ENCODE results near the gene IL17RD. TPM values are rescaled to one million over a fixed set of nuclear protein-coding genes. Genes with fewer than 3 reads are reported as not detected.

Gene IL17RD
- total RNA-seq, 1 donor from 2014 or later = 0.09 TPM

- Mint-ChIP-seq H3K27me3 (ENCODE audit: low read depth) (peaks cover 57% of the 10 kb centered on the region), H3K4me3 (ENCODE audit: low read depth) (no peak overlapping the region), H3K9me3 (no peaks in the 10 kb centered on the region), H3K4me1 (ENCODE audit: low read depth) (peaks cover 9% of the 10 kb centered on the region), H3K27ac (no peak overlapping the region), H3K36me3 (ENCODE audit: low read depth) (no peaks in the 10 kb centered on the region)
- DNase-seq (ENCODE audit: low spot score) = no peak
- intact Hi-C loops (cut with micrococcal nuclease) = loop anchor here (5.0 kb wide), 1 partner anchor 59 kb away; the partner anchor contains the start of gene APPL1
Measured at GRCh38 chr3:57168151-57168550, 3.0 kb upstream of the IL17RD start.

- H3K27ac Mint-ChIP-seq = no peak overlapping the region
- peaks cover 10% of the 10 kb centered on the region for H3K4me1 Mint-ChIP-seq (ENCODE audit: low read depth)
- intact Hi-C loops (cut with micrococcal nuclease) = loop anchor here (5.0 kb wide), 1 partner anchor 61 kb away; the partner anchor contains the start of gene APPL1
- H3K27me3 Mint-ChIP-seq (ENCODE audit: low read depth) = peaks cover 66% of the 10 kb centered on the region
- no peak for DNase-seq (ENCODE audit: low spot score)
- H3K9me3 Mint-ChIP-seq = no peaks in the 10 kb centered on the region
- peak overlapping the region; percentile 49 for H3K4me3 Mint-ChIP-seq (ENCODE audit: low read depth)
- H3K36me3 Mint-ChIP-seq (ENCODE audit: low read depth) = no peaks in the 10 kb centered on the region
Measured at GRCh38 chr3:57166660-57167059, 1.5 kb upstream of the IL17RD start.

- no peaks in the 10 kb centered on the region for H3K36me3 Mint-ChIP-seq (ENCODE audit: low read depth)
- no peak for DNase-seq (ENCODE audit: low spot score)
- peak overlapping the region; percentile 49 for H3K4me3 Mint-ChIP-seq (ENCODE audit: low read depth)
- intact Hi-C loops (cut with micrococcal nuclease) = loop anchor here (5.0 kb wide), 1 partner anchor 62 kb away; the partner anchor contains the start of gene APPL1
- H3K9me3 Mint-ChIP-seq = no peaks in the 10 kb centered on the region
- H3K27me3 Mint-ChIP-seq (ENCODE audit: low read depth) = peaks cover 71% of the 10 kb centered on the region
- no peak overlapping the region for H3K27ac Mint-ChIP-seq
- H3K4me1 Mint-ChIP-seq (ENCODE audit: low read depth) = peaks cover 10% of the 10 kb centered on the region
Measured at GRCh38 chr3:57165641-57166040, 488 bp upstream of the IL17RD start.

- H3K4me3 Mint-ChIP-seq (ENCODE audit: low read depth) = peak overlapping the region; percentile 81
- no peaks in the 10 kb centered on the region for H3K9me3 Mint-ChIP-seq
- H3K27ac Mint-ChIP-seq = no peak overlapping the region
- H3K36me3 Mint-ChIP-seq (ENCODE audit: low read depth) = no peaks in the 10 kb centered on the region
- peaks cover 11% of the 10 kb centered on the region for H3K4me1 Mint-ChIP-seq (ENCODE audit: low read depth)
- H3K27me3 Mint-ChIP-seq (ENCODE audit: low read depth) = peaks cover 75% of the 10 kb centered on the region
- intact Hi-C loops (cut with micrococcal nuclease) = no loop called here
- no peak for DNase-seq (ENCODE audit: low spot score)
Measured at GRCh38 chr3:57164217-57164656, 916 bp downstream of the IL17RD start.

GRCh38 chr3:57163751-57164150 lies 1.4 kb downstream of the IL17RD start:
- Mint-ChIP-seq H3K4me1 (ENCODE audit: low read depth) (peaks cover 16% of the 10 kb centered on the region), H3K4me3 (ENCODE audit: low read depth) (peak overlapping the region; percentile 81), H3K27me3 (ENCODE audit: low read depth) (peaks cover 76% of the 10 kb centered on the region), H3K9me3 (no peaks in the 10 kb centered on the region), H3K27ac (no peak overlapping the region), H3K36me3 (ENCODE audit: low read depth) (no peaks in the 10 kb centered on the region)
- DNase-seq (ENCODE audit: low spot score) = no peak
- intact Hi-C loops (cut with micrococcal nuclease) = no loop called here

GRCh38 chr3:57161915-57162314 lies 3.2 kb downstream of the IL17RD start:
- Mint-ChIP-seq H3K4me3 (ENCODE audit: low read depth) (no peak overlapping the region), H3K27ac (no peak overlapping the region), H3K27me3 (ENCODE audit: low read depth) (peaks cover 70% of the 10 kb centered on the region), H3K9me3 (no peaks in the 10 kb centered on the region), H3K36me3 (ENCODE audit: low read depth) (no peaks in the 10 kb centered on the region), H3K4me1 (ENCODE audit: low read depth) (peaks cover 16% of the 10 kb centered on the region)
- no peak for DNase-seq (ENCODE audit: low spot score)
- intact Hi-C loops (cut with micrococcal nuclease) = no loop called here

GRCh38 chr3:57160765-57161538 lies 4.2 kb downstream of the IL17RD start:
- Mint-ChIP-seq H3K4me1 (ENCODE audit: low read depth) (peaks cover 16% of the 10 kb centered on the region), H3K36me3 (ENCODE audit: low read depth) (no peaks in the 10 kb centered on the region), H3K27ac (no peak overlapping the region), H3K27me3 (ENCODE audit: low read depth) (peaks cover 69% of the 10 kb centered on the region), H3K9me3 (no peaks in the 10 kb centered on the region), H3K4me3 (ENCODE audit: low read depth) (no peak overlapping the region)
- intact Hi-C loops (cut with micrococcal nuclease) = no loop called here
- DNase-seq (ENCODE audit: low spot score) = no peak

GRCh38 chr3:57160076-57160764 lies 4.9 kb downstream of the IL17RD start:
- DNase-seq (ENCODE audit: low spot score) = no peak
- Mint-ChIP-seq H3K9me3 (no peaks in the 10 kb centered on the region), H3K27ac (no peak overlapping the region), H3K27me3 (ENCODE audit: low read depth) (peaks cover 66% of the 10 kb centered on the region), H3K36me3 (ENCODE audit: low read depth) (no peaks in the 10 kb centered on the region), H3K4me3 (ENCODE audit: low read depth) (no peak overlapping the region), H3K4me1 (ENCODE audit: low read depth) (peaks cover 16% of the 10 kb centered on the region)
- intact Hi-C loops (cut with micrococcal nuclease) = no loop called here

- no peak for DNase-seq (ENCODE audit: low spot score)
- no peak overlapping the region for H3K27ac Mint-ChIP-seq
- H3K36me3 Mint-ChIP-seq (ENCODE audit: low read depth) = no peaks in the 10 kb centered on the region
- H3K9me3 Mint-ChIP-seq = no peaks in the 10 kb centered on the region
- intact Hi-C loops (cut with micrococcal nuclease) = no loop called here
- H3K27me3 Mint-ChIP-seq (ENCODE audit: low read depth) = peaks cover 66% of the 10 kb centered on the region
- H3K4me1 Mint-ChIP-seq (ENCODE audit: low read depth) = peaks cover 12% of the 10 kb centered on the region
- H3K4me3 Mint-ChIP-seq (ENCODE audit: low read depth) = no peak overlapping the region
Measured at GRCh38 chr3:57158813-57159738, 6.1 kb downstream of the IL17RD start.

- Mint-ChIP-seq H3K27ac (no peak overlapping the region), H3K27me3 (ENCODE audit: low read depth) (peaks cover 61% of the 10 kb centered on the region), H3K36me3 (ENCODE audit: low read depth) (no peaks in the 10 kb centered on the region), H3K4me3 (ENCODE audit: low read depth) (no peak overlapping the region), H3K4me1 (ENCODE audit: low read depth) (peaks cover 9% of the 10 kb centered on the region), H3K9me3 (no peaks in the 10 kb centered on the region)
- DNase-seq (ENCODE audit: low spot score) = no peak
- intact Hi-C loops (cut with micrococcal nuclease) = no loop called here
Measured at GRCh38 chr3:57158325-57158724, 6.8 kb downstream of the IL17RD start.

- Mint-ChIP-seq H3K27ac (no peak overlapping the region), H3K27me3 (ENCODE audit: low read depth) (peaks cover 55% of the 10 kb centered on the region), H3K9me3 (no peaks in the 10 kb centered on the region), H3K4me1 (ENCODE audit: low read depth) (peaks cover 8% of the 10 kb centered on the region), H3K36me3 (ENCODE audit: low read depth) (no peaks in the 10 kb centered on the region), H3K4me3 (ENCODE audit: low read depth) (no peak overlapping the region)
- DNase-seq (ENCODE audit: low spot score) = no peak
- intact Hi-C loops (cut with micrococcal nuclease) = no loop called here
Measured at GRCh38 chr3:57157545-57157944, 7.6 kb downstream of the IL17RD start.

GRCh38 chr3:57155310-57155643 lies 9.9 kb downstream of the IL17RD start:
- Mint-ChIP-seq H3K36me3 (ENCODE audit: low read depth) (no peaks in the 10 kb centered on the region), H3K9me3 (no peaks in the 10 kb centered on the region), H3K27ac (no peak overlapping the region), H3K4me1 (ENCODE audit: low read depth) (peaks cover 8% of the 10 kb centered on the region), H3K27me3 (ENCODE audit: low read depth) (peaks cover 49% of the 10 kb centered on the region), H3K4me3 (ENCODE audit: low read depth) (no peak overlapping the region)
- intact Hi-C loops (cut with micrococcal nuclease) = no loop called here
- DNase-seq (ENCODE audit: low spot score) = no peak

All from activated T-helper 2 cell treated with anti-CD3 and anti-CD28 coated beads, Interferon-gamma antibody, Interleukin-2, Interleukin-4, amounts not matched to agents 10 μg/mL and 5 μg/mL and 100 μg/mL, durations not matched to agents 14 hours and 24 hours and 36 hours (primary cell).